HFF-Myc (cell line): Measurements from ENCODE around the gene BLACAT1.

Source experiments
- DNase-seq: peaks from one replicate; pipeline ENCODE4 v3.0.0-alpha.2; 2011; ENCODE audit warnings: low read depth; ENCODE audit errors: extremely low read depth
- H3K4me3 ChIP-seq: replicated peaks from 2 replicates; pipeline ENCODE4 v1.5.1; 2011; ENCODE audit warnings: low read depth, mild to moderate bottlenecking, control low read depth, low read length
- CTCF ChIP-seq: IDR thresholded peaks from 2 replicates; pipeline ENCODE4 v1.5.1; 2012; ENCODE audit warnings: mild to moderate bottlenecking, low read depth, low read length, control low read depth; ENCODE audit errors: missing control alignments

BLACAT1 gene

GRCh38 chr1:205441318-205441633, 14.6 kb downstream of the BLACAT1 start:
- no peak overlapping the region for H3K4me3 ChIP-seq
- no peak for TF ChIP-seq CTCF
- no peak for DNase-seq

GRCh38 chr1:205440476-205441317, 15.1 kb downstream of the BLACAT1 start:
- TF ChIP-seq CTCF = no peak
- no peak overlapping the region for H3K4me3 ChIP-seq
- DNase-seq = no peak

- H3K4me3 ChIP-seq = no peak overlapping the region
- TF ChIP-seq CTCF = no peak
- no peak for DNase-seq
Measured at GRCh38 chr1:205440121-205440475, 15.7 kb downstream of the BLACAT1 start.

- peak; percentile 60 for TF ChIP-seq CTCF
- H3K4me3 ChIP-seq = no peak overlapping the region
- DNase-seq = no peak
Measured at GRCh38 chr1:205438213-205439158, 17.4 kb downstream of the BLACAT1 start.

- no peak for DNase-seq
- TF ChIP-seq CTCF = no peak
Measured at GRCh38 chr1:205437570-205437969, 18.3 kb downstream of the BLACAT1 start.

GRCh38 chr1:205436776-205437410, 19.0 kb downstream of the BLACAT1 start:
- H3K4me3 ChIP-seq = no peak overlapping the region
- no peak for DNase-seq
- TF ChIP-seq CTCF = no peak

More at GRCh38 chr1:205437570-205437969, 18.3 kb downstream of the BLACAT1 start:
- H3K4me3 ChIP-seq = no peak overlapping the region
